H1 (cell line): Measurements from ENCODE around the gene GCAT. TPM values are rescaled to one million over a fixed set of nuclear protein-coding genes. Genes with fewer than 3 reads are reported as not detected.

Experiments used
- CTCF ChIA-PET: fragments of 300-600 bp; sonication (Branson Sonifier 250); formaldehyde crosslinking; loops from one replicate; lab custom pipeline; 2021; ENCODE audit not compliant: partially characterized antibody; lab: Charles Lee
- POLR2A ChIA-PET: fragments of 300-600 bp; sonication (Branson Sonifier 250); formaldehyde crosslinking; loops from one replicate; lab custom pipeline; 2021; ENCODE audit warnings: inconsistent platforms; ENCODE audit not compliant: partially characterized antibody; lab: Charles Lee
- DNase-seq, 2 experiments: peaks; one replicate each; pipeline versions ENCODE4 v3.0.0 to v3.0.0-alpha.2; 2010 to 2022; ENCODE audit warnings: low spot score in 2 of 2, low read depth in 1 of 2, mixed read lengths in 1 of 2
- FAIRE-seq: peaks from 2 replicates; lab custom pipeline; 2011; peaks lifted over from hg19 to GRCh38; lab: Jason Lieb, UNC
- H2AFZ ChIP-seq: 2 replicates; pipeline ENCODE4 v1.8.1; 2012; ENCODE audit warnings: low read length, inconsistent platforms
- H2AK5ac ChIP-seq: 2 replicates; pipeline ENCODE4 v1.6.1; 2013; ENCODE audit warnings: low read depth, low read length
- H2BK120ac ChIP-seq: replicated peaks from 2 replicates; pipeline ENCODE3; 2013; ENCODE audit warnings: low read depth, low read length, inconsistent platforms
- H2BK12ac ChIP-seq: 2 replicates; pipeline ENCODE4 v1.6.1; 2013; ENCODE audit warnings: low read depth, low read length
- H2BK15ac ChIP-seq: 2 replicates; pipeline ENCODE4 v1.6.1; 2013; ENCODE audit warnings: low read length
- H2BK20ac ChIP-seq: 2 replicates; pipeline ENCODE4 v1.6.1; 2013; ENCODE audit warnings: low read length
- H2BK5ac ChIP-seq: 2 replicates; pipeline ENCODE4 v1.6.1; 2013; ENCODE audit warnings: low read depth, low read length
- H3K14ac ChIP-seq: 2 replicates; pipeline ENCODE4 v1.6.1; 2013; ENCODE audit warnings: inconsistent platforms; ENCODE audit not compliant: insufficient read length
- H3K18ac ChIP-seq: 2 replicates; pipeline ENCODE4 v1.6.1; 2013; ENCODE audit warnings: low read length; ENCODE audit errors: extremely low read depth
- H3K23ac ChIP-seq: 2 replicates; pipeline ENCODE4 v1.6.1; 2013; ENCODE audit warnings: inconsistent platforms; ENCODE audit not compliant: insufficient read length
- H3K23me2 ChIP-seq: 2 replicates; pipeline ENCODE4 v1.6.1; 2013; ENCODE audit warnings: low read depth, low read length
- H3K27ac ChIP-seq: 2 replicates; pipeline ENCODE4 v1.6.1; 2011; ENCODE audit warnings: low read depth, low read length, inconsistent platforms
- H3K27me3 ChIP-seq, 4 experiments: replicated peaks in 1 of 4; 1 replicate in 1 of 4; 2 replicates in 3 of 4; pipeline versions ENCODE4 v1.6.1 to v1.8.1; 2011 to 2013; ENCODE audit warnings: low read length in 3 of 4, mild to moderate bottlenecking in 3 of 4, inconsistent platforms in 2 of 4, mixed read lengths in 2 of 4, moderate library complexity in 1 of 4; ENCODE audit not compliant: control insufficient read depth in 3 of 4, insufficient read depth in 3 of 4; ENCODE audit errors: extremely low read depth in 1 of 4
- H3K36me3 ChIP-seq, 4 experiments: 2 replicates each; pipeline versions ENCODE4 v1.6.1 to v1.8.1; 2011 to 2013; ENCODE audit warnings: mild to moderate bottlenecking in 4 of 4, low read length in 3 of 4, moderate library complexity in 2 of 4, control low read depth in 1 of 4, inconsistent platforms in 1 of 4; ENCODE audit not compliant: insufficient read depth in 4 of 4, control insufficient read depth in 2 of 4
- H3K4ac ChIP-seq: replicated peaks from 2 replicates; pipeline ENCODE3; 2013; ENCODE audit warnings: low read length, low read depth, mixed read lengths, inconsistent platforms; ENCODE audit not compliant: insufficient read length
- H3K4me1 ChIP-seq, 4 experiments: replicated peaks in 1 of 4; 1 replicate in 1 of 4; 2 replicates in 3 of 4; pipeline versions ENCODE4 v1.6.1 to v1.8.1; 2011 to 2013; ENCODE audit warnings: low read length in 3 of 4, inconsistent platforms in 2 of 4, mixed read lengths in 1 of 4; ENCODE audit not compliant: insufficient read depth in 4 of 4, control insufficient read depth in 3 of 4
- H3K4me2 ChIP-seq, 2 experiments: 2 replicates each; pipeline versions ENCODE4 v1.6.1 to v1.8.1; 2011 to 2013; ENCODE audit warnings: low read depth in 2 of 2, low read length in 2 of 2, control low read depth in 1 of 2, inconsistent platforms in 1 of 2, mild to moderate bottlenecking in 1 of 2; ENCODE audit not compliant: insufficient read depth in 1 of 2
- H3K4me3 ChIP-seq, 4 experiments: fragments of 200-600, 300-600 bp in 1 of 4; sonication (generic), shearing (Covaris generic), sonication (Bioruptor Twin) in 1 of 4; 2 replicates each; pipeline versions ENCODE4 v1.5.1 to v1.8.1; 2011 to 2016; ENCODE audit warnings: low read length in 4 of 4, low read depth in 3 of 4, control low read depth in 2 of 4, inconsistent platforms in 2 of 4, mild to moderate bottlenecking in 2 of 4, mixed read lengths in 1 of 4, moderate library complexity in 1 of 4; ENCODE audit not compliant: insufficient read depth in 2 of 4; ENCODE audit errors: extremely low read depth in 1 of 4
- H3K56ac ChIP-seq: replicated peaks from 2 replicates; pipeline ENCODE3; 2013; ENCODE audit warnings: low read depth, mild to moderate bottlenecking, mixed read lengths, low read length, inconsistent platforms; ENCODE audit not compliant: insufficient read length
- H3K79me1 ChIP-seq: 2 replicates; pipeline ENCODE4 v1.6.1; 2013; ENCODE audit warnings: low read depth, low read length, control low read depth
- H3K79me2 ChIP-seq, 2 experiments: 2 replicates each; pipeline versions ENCODE4 v1.6.1 to v1.8.1; 2012 to 2013; ENCODE audit warnings: low read length in 2 of 2, mild to moderate bottlenecking in 2 of 2, inconsistent platforms in 1 of 2; ENCODE audit not compliant: insufficient read depth in 2 of 2, control insufficient read depth in 1 of 2
- H3K9ac ChIP-seq, 4 experiments: replicated peaks in 1 of 4; 1 replicate in 1 of 4; 2 replicates in 3 of 4; pipeline versions ENCODE4 v1.6.1 to v1.8.1; 2011 to 2013; ENCODE audit warnings: low read depth in 3 of 4, low read length in 3 of 4, control low read depth in 2 of 4, mild to moderate bottlenecking in 2 of 4, moderate library complexity in 2 of 4, inconsistent platforms in 1 of 4; ENCODE audit errors: extremely low read depth in 1 of 4
- H3K9me3 ChIP-seq, 2 experiments: 2 replicates each; pipeline versions ENCODE4 v1.6.1 to v1.8.1; 2012 to 2013; ENCODE audit warnings: mild to moderate bottlenecking in 2 of 2, moderate library complexity in 2 of 2, control low read depth in 1 of 2, inconsistent platforms in 1 of 2, low read depth in 1 of 2, low read length in 1 of 2, mixed read lengths in 1 of 2; ENCODE audit not compliant: insufficient read depth in 2 of 2
- H4K20me1 ChIP-seq, 2 experiments: replicated peaks in 1 of 2; 2 replicates each; pipeline versions ENCODE3 to v1.8.1; 2011 to 2013; ENCODE audit warnings: inconsistent platforms in 2 of 2, low read length in 2 of 2, mild to moderate bottlenecking in 1 of 2; ENCODE audit not compliant: insufficient read depth in 2 of 2, control insufficient read depth in 1 of 2
- H4K5ac ChIP-seq: 2 replicates; pipeline ENCODE4 v1.6.1; 2013; ENCODE audit warnings: low read length, low read depth, mixed read lengths, inconsistent platforms; ENCODE audit not compliant: insufficient read length
- H4K8ac ChIP-seq: 2 replicates; pipeline ENCODE4 v1.8.0; 2013; ENCODE audit warnings: mild to moderate bottlenecking, moderate library complexity, low read length, inconsistent platforms; ENCODE audit not compliant: insufficient read depth; ENCODE audit errors: extremely low read depth
- H4K91ac ChIP-seq: replicated peaks from 2 replicates; pipeline ENCODE3; 2013; ENCODE audit warnings: low read length, mixed read lengths, inconsistent platforms; ENCODE audit not compliant: insufficient read length
- ASH2L ChIP-seq: fragments of 200-600, 300-600 bp; sonication (generic); IDR thresholded peaks from one replicate; pipeline ENCODE4 v1.7.1; 2017; ENCODE audit warnings: low read length
- CBX8 ChIP-seq: fragments of 300-800, 300-1000 bp; sonication (generic); IDR thresholded peaks from 2 replicates; pipeline ENCODE4 v1.7.1; 2016; ENCODE audit warnings: low read depth, low read length, borderline replicate concordance
- CTCF ChIP-seq, 3 experiments: IDR thresholded peaks; 1 replicate in 2 of 3; 2 replicates in 1 of 3; pipeline versions ENCODE4 v1.5.1 to v1.6.1; 2011; ENCODE audit warnings: low read length in 3 of 3, mild to moderate bottlenecking in 3 of 3, inconsistent platforms in 2 of 3, low read depth in 1 of 3, moderate library complexity in 1 of 3; ENCODE audit not compliant: insufficient read depth in 1 of 3; ENCODE audit errors: control extremely low read depth in 1 of 3
- POLR2A ChIP-seq, 2 experiments: IDR thresholded peaks; 1 replicate in 1 of 2; 2 replicates in 1 of 2; pipeline ENCODE4 v1.6.1; 2011; ENCODE audit warnings: low read depth in 2 of 2, low read length in 2 of 2, mild to moderate bottlenecking in 2 of 2; ENCODE audit errors: control extremely low read depth in 1 of 2
- POLR2AphosphoS5 ChIP-seq: IDR thresholded peaks from 2 replicates; pipeline ENCODE4 v1.6.1; 2011; ENCODE audit warnings: low read depth, low read length
- SIN3A ChIP-seq, 2 experiments: IDR thresholded peaks in 1 of 2; conservative IDR thresholded peaks in 1 of 2; 2 replicates each; pipeline ENCODE4 v1.6.1; 2011 to 2012; ENCODE audit warnings: low read length in 2 of 2, improper control_type of control experiment in 1 of 2, low read depth in 1 of 2, mild to moderate bottlenecking in 1 of 2
- SP1 ChIP-seq: IDR thresholded peaks from 2 replicates; pipeline ENCODE4 v1.6.1; 2011; ENCODE audit warnings: low read depth, low read length
- TAF1 ChIP-seq: IDR thresholded peaks from 2 replicates; pipeline ENCODE4 v1.6.1; 2011; ENCODE audit warnings: mild to moderate bottlenecking, low read depth, low read length
- WGBS, 2 experiments: shearing (Covaris generic) in 1 of 2; methylation state at CpG; one replicate each; pipeline versions ENCODE4 v1.1.6 to v1.1.7; 2013 to 2015; ENCODE audit warnings: low lambda C conversion rate in 2 of 2, mixed read lengths in 2 of 2, inconsistent platforms in 1 of 2, low coverage in 1 of 2, missing lambda C conversion rate in 1 of 2; ENCODE audit not compliant: insufficient replicate concordance in 2 of 2, insufficient coverage in 1 of 2, insufficient read length in 1 of 2; ENCODE audit errors: extremely low coverage in 1 of 2, missing lambda C conversion rate in 1 of 2; 5-methylcytosine and 5-hydroxymethylcytosine counted together
- polyA plus RNA-seq, 7 experiments: library from polyadenylated mRNA; depleted of rRNA in 3 of 7; stranded (reverse) in 5 of 7; unstranded in 2 of 7; fragments of >200 nt in 5 of 7; fragments of 200-250 nt in 2 of 7; gene quantifications; 1 replicate in 5 of 7; 2 replicates in 1 of 7; 4 replicates in 1 of 7; pipeline versions ENCODE4 v1.2.1 to v1.2.3, GENCODE V29; 2011 to 2013; ENCODE audit warnings: missing spikeins in 2 of 7, mixed read lengths in 2 of 7
- total RNA-seq: library from RNA; stranded (reverse); fragmentation: NEBNext Ultra II Directional; extraction: Animal tissue kit (Norgen Biotek cat#: 25700); gene quantifications from 2 replicates; pipeline ENCODE4 v1.2.1, GENCODE V29; 2021

The GCAT gene
- total and polyA plus RNA-seq, 2 of the 8 experiments (the other 6 are each of a cell fraction or from before 2014, with no cell fraction given) = 24.3 to 47.5 TPM

GRCh38 chr22:37817705-37818408 is 10.1 kb downstream of the GCAT start:
- Histone ChIP-seq H3K18ac (peak overlapping the region; percentile 91), H3K79me2 (no peaks in the 10 kb centered on the region), H3K56ac (no peak overlapping the region), H2AK5ac (no peak overlapping the region; the same call in 1 of the 2 replicates), H3K36me3 (peaks cover 0 to 11% (median 5%) of the 10 kb centered on the region in 4 experiments; a peak in 5 of 8 replicates), H3K79me1 (no peaks in the 10 kb centered on the region), H3K4ac (peak overlapping the region; percentile 85), H2BK20ac (0 out of 2 replicates have a peak overlapping the region, but pooled peaks have one; percentile 61), H2BK5ac (peak overlapping the region; percentile 88), H3K9me3 (no peaks in the 10 kb centered on the region), H4K91ac (peak overlapping the region; percentile 68), H3K4me1 (peaks cover 3 to 25% (median 19%) of the 10 kb centered on the region in 4 experiments), H4K5ac (peak overlapping the region; percentile 19), H4K20me1 (peaks cover 0 to 4% of the 10 kb centered on the region in 2 experiments), H2BK15ac (peak overlapping the region; percentile 88; the same call in 1 of the 2 replicates), H3K23ac (no peak overlapping the region), H3K14ac (no peak overlapping the region), H3K9ac (peak overlapping the region in 2 of 4 experiments; percentile 47 to 48; a peak in 4 of 7 replicates), H2BK120ac (no peak overlapping the region), H3K23me2 (peaks cover 10% of the 10 kb centered on the region; the same call in 1 of the 2 replicates), H3K27me3 (peaks cover 0 to 23% (median 20%) of the 10 kb centered on the region in 4 experiments; a peak in 6 of 7 replicates), H2BK12ac (peak overlapping the region; percentile 89), H4K8ac (peak overlapping the region; percentile 54), H3K4me3 (peak overlapping the region; percentile 35 to 60 (median 47)), H3K27ac (peak overlapping the region; percentile 44; the same call in 1 of the 2 replicates), H3K4me2 (peak overlapping the region; percentile 96 to 98), H2AFZ (peak overlapping the region; percentile 32; the same call in 1 of the 2 replicates)
- CTCF ChIA-PET = interaction anchor here (0.6 to 7.7 kb wide), 42 partner anchors 8 to 319 kb away, joined by 3 to 80 read pairs (median 5); partner anchors contain the start of genes ANKRD54, EIF3L, GCAT and MICALL1
- POLR2A ChIA-PET = interaction anchor here (0.7 to 6.2 kb wide), 16 partner anchors 9 to 217 kb away, joined by 3 to 142 read pairs (median 6); partner anchors contain the start of genes ANKRD54, EIF3L and GCAT
- DNase-seq (peak in 1 of 2 experiments; percentile 99), FAIRE-seq (peak; percentile 94)
- 2% methylated on average over 25 of the region's 29 CpGs; no CpG with 5 or more reads in 1 of the 2 experiments for WGBS, 2 experiments
- TF ChIP-seq SP1 (peak; percentile 58; the same call in 1 of the 2 replicates), CBX8 (no peak), POLR2AphosphoS5 (peak; percentile 81), SIN3A (conservative IDR thresholded peaks at IDR 0.05 in 1 of 2, IDR thresholded peaks at IDR 0.05 in 1 of 2; ENCODE audit: low read depth in 1 of 2, low read length in 2 of 2) (peak in 1 of 2 experiments; percentile 71; a peak in 1 of 4 replicates), CTCF (IDR thresholded peaks at IDR 0.05; ENCODE audit: control extremely low read depth in 1 of 3, insufficient read depth in 1 of 3, low read depth in 1 of 3, low read length in 3 of 3) (peak; percentile 90 to 94 (median 93)), ASH2L (peak; percentile 57), POLR2A (IDR thresholded peaks at IDR 0.05; ENCODE audit: control extremely low read depth in 1 of 2, low read depth in 2 of 2, low read length in 2 of 2) (peak in 1 of 2 experiments; percentile 60; a peak in 1 of 3 replicates), TAF1 (peak; percentile 54)
